GM12874 (cell line): ENCODE measurements around the gene SDS.

Experiments used
- CTCF ChIP-seq: IDR thresholded peaks from 2 replicates; pipeline ENCODE4 v1.5.1; 2011; ENCODE audit warnings: low read depth, mild to moderate bottlenecking, control low read depth, low read length, moderate library complexity; ENCODE audit not compliant: insufficient read depth

Gene SDS

GRCh38 chr12:113361574-113362370 lies 41.9 kb downstream of the SDS start:
- TF ChIP-seq CTCF, result no peak

- no peak for TF ChIP-seq CTCF
These were observed 43.5 kb downstream of the SDS start for GRCh38 chr12:113359939-113360748.

DNA sequence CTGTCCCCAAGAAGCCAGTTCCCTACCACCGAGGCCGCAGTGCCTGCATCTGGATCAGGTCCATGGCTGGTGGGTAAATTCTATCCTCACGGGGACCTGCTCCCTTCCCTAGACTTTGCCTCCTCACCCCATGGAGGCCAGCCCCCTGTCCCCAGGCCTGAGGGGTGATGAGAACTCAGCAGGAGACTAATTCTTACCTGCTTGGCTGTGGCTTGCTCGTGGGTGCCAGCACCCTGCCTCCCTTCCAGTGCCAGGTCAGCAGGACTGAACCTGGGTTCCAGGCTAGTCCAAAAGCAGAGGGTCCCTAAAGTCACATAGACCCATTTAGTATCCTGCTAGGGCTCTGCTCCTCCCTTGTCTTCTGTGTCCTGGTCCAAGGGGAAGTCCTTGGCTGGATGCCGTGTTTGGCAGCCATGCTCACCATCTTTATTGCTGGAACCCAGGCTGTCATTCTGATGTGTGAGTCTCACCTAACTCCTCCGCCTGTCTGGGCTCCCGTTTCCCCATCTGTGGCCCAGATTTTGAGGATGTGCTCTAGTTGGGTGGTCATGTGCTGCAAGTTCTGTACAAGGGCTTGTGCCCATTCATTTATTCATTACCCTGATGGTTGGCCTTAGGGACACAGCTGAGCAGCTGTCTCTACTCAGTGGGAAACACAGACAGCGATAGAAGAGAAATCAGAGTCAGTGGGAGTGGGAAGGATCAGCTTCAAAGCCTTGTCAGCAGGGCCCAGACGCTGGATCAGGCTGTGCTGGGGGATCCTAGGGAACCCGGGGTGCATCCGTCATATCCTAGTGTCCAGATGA lies 44.4 kb downstream of the SDS start:
- TF ChIP-seq CTCF, result no peak

DNA sequence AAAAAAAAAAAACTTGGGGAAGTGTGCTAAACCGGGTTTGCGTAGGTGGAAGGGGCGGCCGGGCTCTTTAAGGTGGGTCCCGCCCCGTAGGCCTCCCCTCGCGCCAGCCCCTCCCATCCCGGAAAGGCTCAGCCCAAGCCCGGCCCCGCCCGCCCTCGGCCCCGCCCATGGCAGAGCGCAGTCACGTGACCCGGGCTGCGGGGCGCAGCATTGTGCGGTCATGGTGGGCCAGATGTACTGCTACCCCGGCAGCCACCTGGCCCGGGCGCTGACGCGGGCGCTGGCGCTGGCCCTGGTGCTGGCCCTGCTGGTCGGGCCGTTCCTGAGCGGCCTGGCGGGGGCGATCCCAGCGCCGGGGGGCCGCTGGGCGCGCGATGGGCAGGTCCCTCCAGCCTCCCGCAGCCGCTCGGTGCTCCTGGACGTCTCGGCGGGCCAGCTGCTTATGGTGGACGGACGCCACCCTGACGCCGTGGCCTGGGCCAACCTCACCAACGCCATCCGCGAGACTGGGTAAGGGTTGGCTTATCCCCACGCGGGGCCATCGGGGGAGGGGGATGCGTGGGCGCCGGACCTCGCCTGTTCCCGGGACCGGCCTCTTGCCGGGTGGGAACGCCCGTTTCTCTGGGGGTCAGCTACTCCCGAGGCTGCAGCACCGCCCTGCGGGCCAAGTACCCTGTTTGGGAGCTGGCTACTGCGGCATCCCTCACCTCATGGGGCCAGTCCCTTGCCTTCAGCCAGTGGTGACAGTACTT lies 45.1 kb downstream of the SDS start, which contains the start of gene PLBD2:
Gene PLBD2 (plus strand): TSS at position 207 of the 752 bp plus-strand sequence. CDS start 14 bp downstream, at position 221.
- no peak for TF ChIP-seq CTCF

- no peak for TF ChIP-seq CTCF
These were observed 52.6 kb downstream of the SDS start for GRCh38 chr12:113351089-113351488.

DNA sequence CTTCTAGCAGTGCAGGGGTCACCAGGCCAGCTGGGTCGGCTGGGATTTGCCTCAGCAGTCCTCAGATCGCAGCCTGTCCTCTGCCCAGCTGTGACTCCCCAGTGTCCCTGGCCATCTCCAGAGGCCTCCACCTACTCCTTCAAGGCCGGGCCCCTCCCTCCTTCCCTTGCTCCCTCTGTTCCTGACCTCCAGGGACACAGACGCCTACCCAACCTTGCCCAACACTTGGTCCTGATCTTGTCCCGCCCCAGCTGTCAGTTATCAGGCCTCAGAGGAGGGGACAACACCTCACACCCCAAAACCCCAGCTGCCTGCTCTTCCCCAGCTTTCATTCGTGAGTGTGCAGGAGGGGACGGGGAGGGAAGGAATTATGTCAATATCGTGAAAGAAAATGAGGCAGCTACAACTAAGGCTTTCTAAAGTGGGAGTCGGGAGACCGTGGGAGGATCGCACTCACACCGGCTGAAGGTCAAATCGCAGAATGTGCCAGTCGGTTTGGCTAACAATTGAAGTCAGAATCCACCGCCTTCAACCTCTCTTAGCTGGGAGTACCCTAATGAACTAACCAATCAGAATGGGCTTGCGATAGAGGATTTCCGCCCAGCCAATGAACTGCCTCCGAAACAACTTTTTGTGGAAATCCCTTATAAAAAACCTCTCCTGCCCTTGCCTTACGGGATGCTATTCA lies 54.7 kb downstream of the SDS start:
- no peak for TF ChIP-seq CTCF
